CD4-positive, alpha-beta T cell treated with Interleukin-4 for 1 hour (primary cell): ENCODE results near the gene AUTS2.
"Not testable (repeated sequence)": the region's sequence is repeated elsewhere in the genome, so short reads cannot be mapped to it uniquely, and the experiment has no call there.

Source experiments
- DNase-seq, 2 donors: peaks; one replicate each; pipeline ENCODE4 v3.0.0-alpha.2; 2020 to 2022

AUTS2 gene

GRCh38 chr7:70719125-70719524 lies 1120.8 kb downstream of the AUTS2 start:
- DNase-seq: no peak

DNA sequence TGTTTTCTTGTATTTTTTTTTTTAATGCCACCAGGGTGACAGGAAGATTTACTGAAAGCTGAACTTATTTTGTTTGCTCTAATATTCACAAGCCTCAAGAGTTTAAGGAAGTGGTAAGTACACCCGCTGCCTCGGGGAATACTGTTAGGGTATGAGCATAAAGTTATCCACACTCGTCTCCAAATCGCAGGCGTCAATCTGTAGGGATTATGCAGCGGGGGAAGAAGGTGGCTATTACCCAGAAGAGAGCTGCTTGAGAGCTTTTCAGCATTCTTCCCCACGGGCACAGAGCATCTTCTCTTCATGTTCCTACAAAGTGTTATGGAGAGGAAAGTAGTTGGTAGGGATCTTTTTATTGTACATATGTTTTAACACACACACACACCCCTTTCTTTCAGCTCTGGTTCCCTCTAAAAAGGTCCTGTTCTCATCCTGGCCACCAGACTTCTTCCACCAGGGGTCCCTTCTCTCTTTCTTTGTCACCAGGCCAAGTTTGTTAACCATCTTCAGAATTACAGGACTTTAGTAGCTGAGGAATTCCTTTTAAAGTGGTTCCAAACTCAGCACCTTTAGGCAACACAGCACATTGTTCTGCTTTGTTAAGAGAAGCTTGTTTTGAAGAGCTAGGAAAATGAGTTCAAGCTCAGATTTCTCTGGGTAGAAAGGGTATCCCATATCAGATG lies 1122.1 kb downstream of the AUTS2 start:
- DNase-seq: no peak

DNA sequence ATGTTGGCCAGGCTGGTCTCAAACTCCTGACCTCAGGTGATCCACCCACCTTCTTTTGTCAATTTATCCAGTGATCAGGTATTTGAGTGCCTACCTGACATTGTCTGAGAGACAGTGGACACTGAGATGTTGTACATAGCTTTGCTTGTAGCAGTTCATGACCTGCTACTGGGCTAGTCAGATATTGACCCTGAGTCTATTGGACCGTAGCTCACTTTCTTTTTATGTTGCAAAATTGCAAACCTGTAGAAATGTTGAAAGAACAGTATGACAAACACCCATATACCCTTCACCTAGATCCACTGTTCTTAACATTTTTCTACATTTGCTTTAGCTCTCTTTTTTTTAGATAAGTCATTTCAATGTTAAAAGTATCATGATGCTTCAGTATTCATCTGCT lies 1123.2 kb downstream of the AUTS2 start:
- DNase-seq: no peak

DNA sequence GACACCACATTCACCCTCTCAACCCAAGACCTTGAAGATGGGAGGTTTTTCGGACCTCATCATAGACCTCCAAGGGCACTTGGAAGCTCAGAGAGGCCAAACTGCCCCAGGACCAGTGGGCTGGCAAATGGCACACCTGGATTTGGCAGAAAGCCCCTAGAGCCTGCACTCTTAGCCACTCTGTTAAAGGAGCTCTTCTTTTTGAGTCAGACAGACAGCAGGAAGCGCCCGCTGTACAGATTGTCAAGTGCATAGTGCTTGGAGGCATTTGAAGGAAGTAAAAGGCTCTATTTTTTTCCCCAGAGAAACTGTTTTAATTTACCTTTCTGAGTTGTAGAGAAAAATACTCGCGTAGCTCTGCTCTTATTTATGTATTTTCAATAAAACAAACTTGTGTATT lies 1125.1 kb downstream of the AUTS2 start:
- DNase-seq: no peak

DNA sequence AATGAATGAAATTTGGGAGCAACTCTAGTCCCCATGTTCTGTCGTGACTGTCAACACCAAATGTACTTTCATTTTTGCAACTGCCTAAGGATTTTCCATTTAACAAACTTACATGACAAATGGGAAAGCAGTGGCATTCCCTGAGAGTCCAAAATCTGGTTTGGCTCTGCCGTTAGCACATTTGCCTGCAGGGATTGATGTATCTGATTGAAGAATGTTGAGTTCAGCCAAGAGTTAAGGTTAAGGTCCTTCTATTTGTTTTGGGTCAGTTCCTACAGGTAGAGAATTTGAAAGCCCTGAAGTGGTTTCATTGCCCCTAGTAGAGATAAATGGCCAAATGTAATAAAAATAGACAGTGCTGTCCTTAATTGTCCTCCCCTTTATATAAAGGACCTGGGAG lies 1127.2 kb downstream of the AUTS2 start:
- DNase-seq: no peak

- no peak for DNase-seq
Observed at GRCh38 chr7:70726294-70726693, 1128.0 kb downstream of the AUTS2 start.

DNA sequence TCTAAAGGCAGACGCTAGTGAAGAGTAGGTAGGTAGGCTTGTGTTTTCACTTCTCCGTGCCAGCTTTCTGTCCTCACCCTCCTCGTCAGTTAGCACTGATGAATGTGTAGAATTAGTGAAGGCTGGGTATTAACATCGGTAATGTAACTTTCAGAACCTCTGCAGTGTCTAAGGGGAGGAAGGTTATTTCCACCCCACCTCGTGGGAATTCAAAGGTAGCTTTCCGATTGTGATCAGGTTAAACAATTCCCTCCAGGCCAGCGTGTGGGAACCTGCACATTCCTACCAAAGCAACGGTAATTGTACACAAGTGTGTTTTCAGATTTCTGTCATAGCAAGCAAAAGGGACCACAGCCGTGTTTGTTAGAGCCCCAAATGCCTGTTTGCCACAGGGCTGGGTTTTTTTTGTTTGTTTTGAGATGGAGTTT lies 1128.7 kb downstream of the AUTS2 start:
- DNase-seq: no peak

GRCh38 chr7:70727861-70728260 lies 1129.6 kb downstream of the AUTS2 start:
- no peak for DNase-seq

- DNase-seq: no peak
Observed at GRCh38 chr7:70728872-70729552, 1130.7 kb downstream of the AUTS2 start.

DNA sequence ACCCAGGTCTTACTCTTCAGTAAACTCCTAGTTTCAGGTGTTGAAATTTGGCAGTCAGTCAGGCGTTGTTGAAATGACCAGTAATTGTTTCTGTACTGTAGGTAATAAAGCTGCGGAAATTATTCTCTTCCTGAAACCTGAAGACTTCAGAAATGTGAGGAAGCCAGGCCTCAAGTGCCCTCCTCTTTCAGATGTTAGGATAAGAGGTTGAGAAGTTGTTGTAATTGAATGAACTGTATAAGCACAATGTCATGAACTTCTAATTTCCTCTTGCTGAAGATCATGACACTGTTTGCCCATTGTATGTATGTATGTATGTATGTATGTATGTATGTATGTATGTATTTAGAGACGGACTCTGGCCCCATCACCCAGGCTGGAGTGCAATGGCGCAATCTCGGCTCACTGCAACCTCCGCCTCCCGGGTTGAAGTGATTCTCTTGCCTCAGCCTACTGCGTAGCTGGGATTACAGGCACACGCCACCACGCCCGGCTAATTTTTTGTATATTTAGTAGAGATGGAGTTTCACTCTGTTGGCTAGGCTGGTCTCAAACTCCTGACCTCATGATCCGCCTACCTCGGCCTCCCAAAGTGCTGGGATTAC lies 1131.4 kb downstream of the AUTS2 start:
- not testable (repeated sequence) for DNase-seq

- DNase-seq: no peak
Observed at GRCh38 chr7:70730451-70731110, 1132.3 kb downstream of the AUTS2 start.

- DNase-seq: no peak
Observed at GRCh38 chr7:70733090-70733489, 1134.8 kb downstream of the AUTS2 start.

DNA sequence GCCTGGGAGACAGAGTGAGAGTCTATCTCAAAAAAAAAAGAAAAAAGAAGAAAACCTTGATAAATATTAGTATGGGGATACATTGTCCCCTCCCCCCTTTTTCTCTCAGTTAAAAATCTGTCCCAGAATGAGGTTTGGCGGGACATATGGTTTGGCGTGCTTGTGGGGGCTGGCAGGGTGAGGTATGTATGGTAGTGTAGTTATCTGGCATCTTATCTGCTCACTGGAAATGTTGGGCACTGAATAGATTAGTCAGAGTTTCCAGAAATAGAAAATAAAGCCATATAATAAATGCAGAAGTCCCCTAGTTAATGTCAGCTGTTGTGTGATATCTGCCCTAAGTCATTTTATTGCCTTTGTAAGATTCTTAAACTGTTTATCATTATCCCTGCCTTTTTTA lies 1136.1 kb downstream of the AUTS2 start:
- DNase-seq: no peak

GRCh38 chr7:70735313-70735712 lies 1137.0 kb downstream of the AUTS2 start:
- no peak for DNase-seq

- no peak for DNase-seq
Observed at GRCh38 chr7:70736715-70737460, 1138.6 kb downstream of the AUTS2 start.

- no peak for DNase-seq
Observed at GRCh38 chr7:70738151-70738885, 1140.0 kb downstream of the AUTS2 start.

GRCh38 chr7:70739646-70740210 lies 1141.5 kb downstream of the AUTS2 start:
- no peak for DNase-seq

DNA sequence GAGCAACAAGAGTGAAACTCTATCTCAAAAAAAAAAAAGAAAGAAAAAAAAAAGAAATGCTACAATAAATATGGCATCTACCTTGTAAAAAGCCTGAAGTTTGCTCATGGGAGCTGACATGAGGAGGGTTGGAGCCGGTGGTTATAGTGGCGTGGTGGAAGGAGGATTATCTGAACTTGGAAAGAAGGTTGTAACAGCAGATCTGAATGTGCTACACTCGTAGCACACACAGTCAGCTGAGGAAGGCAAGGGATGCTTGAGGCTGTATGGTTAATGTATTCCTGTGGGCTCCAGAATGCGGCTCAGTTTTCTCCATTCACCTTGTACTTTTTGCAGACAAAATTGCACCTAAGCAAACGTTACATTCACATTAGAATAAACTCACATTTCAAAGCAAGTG lies 1143.4 kb downstream of the AUTS2 start:
- no peak for DNase-seq

DNA sequence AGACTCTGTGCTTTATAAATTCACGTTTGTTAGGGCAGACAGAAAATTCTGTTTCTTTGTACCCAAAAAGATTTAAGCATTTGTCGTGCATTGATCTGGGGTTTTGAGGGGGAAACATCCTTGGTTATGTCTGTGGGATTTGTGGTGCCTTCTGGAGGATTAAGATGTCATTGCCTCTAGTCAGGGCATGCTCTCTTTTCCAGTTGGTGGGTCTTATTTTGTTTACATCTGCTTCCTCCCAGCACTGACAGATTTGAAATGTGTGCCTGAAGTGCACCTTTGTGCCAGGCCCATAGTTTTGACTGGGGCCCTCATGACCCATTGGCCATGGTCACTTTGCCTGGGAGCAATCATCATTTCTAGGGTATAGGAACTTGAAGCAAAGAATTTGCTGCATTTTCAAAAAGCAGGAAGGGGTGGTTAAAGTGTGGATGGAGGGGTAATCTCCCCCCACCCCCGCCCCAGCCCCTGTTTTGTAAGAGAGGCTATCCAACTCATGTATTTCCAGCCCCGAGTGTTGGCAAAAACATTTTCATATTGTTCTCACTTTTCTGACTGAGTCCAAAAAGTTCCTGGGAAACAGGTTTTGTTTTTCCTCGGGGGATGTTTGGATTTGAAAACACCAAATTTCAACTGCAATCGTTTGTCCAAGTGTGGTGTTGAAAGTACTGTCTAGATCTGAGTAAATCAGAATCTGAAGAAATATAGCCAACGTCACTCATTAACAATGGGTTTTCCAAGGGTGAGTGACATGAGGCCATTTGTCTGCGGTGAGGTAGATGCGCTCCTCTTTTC lies 1145.5 kb downstream of the AUTS2 start:
- no peak for DNase-seq

- DNase-seq: no peak
Observed at GRCh38 chr7:70744492-70744891, 1146.2 kb downstream of the AUTS2 start.

GRCh38 chr7:70749831-70750230 lies 1151.6 kb downstream of the AUTS2 start:
- DNase-seq: no peak
